OCI-LY1 (cell line): ENCODE results near the gene OTULINL.
"Not testable (repeated sequence)": the region's sequence is repeated elsewhere in the genome, so short reads cannot be mapped to it uniquely, and the experiment has no call there.

ENCODE experiments used
- H2AFZ ChIP-seq: fragments of 200-600 bp; sonication (generic), shearing (Covaris generic); 2 replicates; pipeline ENCODE4 v1.6.0; 2014; ENCODE audit warnings: antibody characterized with exemption, mild to moderate bottlenecking, low read length
- H3F3A ChIP-seq: fragments of 200-600 bp; sonication (generic), shearing (Covaris generic); 2 replicates; pipeline ENCODE4 v1.6.0; 2014; ENCODE audit warnings: mild to moderate bottlenecking, antibody characterized with exemption, low read length, moderate library complexity; ENCODE audit not compliant: insufficient read depth
- H3K27ac ChIP-seq: fragments of 200-600 bp; sonication (generic); 2 replicates; pipeline ENCODE4 v1.5.1; 2014; ENCODE audit warnings: low read length, mixed run types, mild to moderate bottlenecking, low read depth; ENCODE audit not compliant: poor library complexity, severe bottlenecking
- H3K27me3 ChIP-seq: fragments of 200-600 bp; sonication (generic); 2 replicates; pipeline ENCODE4 v1.6.0; 2014; ENCODE audit warnings: antibody characterized with exemption, mild to moderate bottlenecking, low read length, moderate library complexity; ENCODE audit not compliant: insufficient read depth
- H3K36me3 ChIP-seq: fragments of 200-600 bp; sonication (generic); 2 replicates; pipeline ENCODE4 v1.6.1; 2014; ENCODE audit warnings: mild to moderate bottlenecking, antibody characterized with exemption, low read length, moderate library complexity, mixed read lengths; ENCODE audit not compliant: insufficient read depth
- H3K4me1 ChIP-seq: fragments of 200-600 bp; sonication (generic); 2 replicates; pipeline ENCODE4 v1.5.1; 2014; ENCODE audit warnings: mild to moderate bottlenecking, low read length, moderate library complexity; ENCODE audit not compliant: insufficient read depth, severe bottlenecking
- H3K4me2 ChIP-seq: fragments of 200-600 bp; sonication (generic), shearing (Covaris generic); 2 replicates; pipeline ENCODE4 v1.6.1; 2014; ENCODE audit warnings: low read length
- H3K4me3 ChIP-seq: fragments of 200-600 bp; sonication (generic); 2 replicates; pipeline ENCODE4 v1.5.1; 2014; ENCODE audit warnings: low read length, low read depth, mild to moderate bottlenecking, mixed read lengths; ENCODE audit not compliant: poor library complexity, severe bottlenecking
- H3K79me2 ChIP-seq: fragments of 200-600 bp; shearing (Covaris generic); 2 replicates; pipeline ENCODE4 v1.6.1; 2016; ENCODE audit warnings: mixed run types, low read length, mixed read lengths; ENCODE audit not compliant: insufficient read depth
- H3K9ac ChIP-seq: fragments of 200-600 bp; sonication (generic), shearing (Covaris generic); 2 replicates; pipeline ENCODE4 v1.6.1; 2014; ENCODE audit warnings: mild to moderate bottlenecking, low read length, mixed read lengths
- H3K9me2 ChIP-seq: fragments of 200-600 bp; sonication (generic), shearing (Covaris generic); 2 replicates; pipeline ENCODE4 v1.6.1; 2014; ENCODE audit warnings: low read depth, mild to moderate bottlenecking, low read length, mixed read lengths
- H3K9me3 ChIP-seq: fragments of 200-600 bp; shearing (Covaris generic); 2 replicates; pipeline ENCODE4 v1.6.1; 2014; ENCODE audit warnings: low read length, mixed read lengths
- H4K20me1 ChIP-seq: fragments of 200-600 bp; sonication (generic), shearing (Covaris generic); 2 replicates; pipeline ENCODE4 v1.6.0; 2016; ENCODE audit warnings: mild to moderate bottlenecking, low read length; ENCODE audit not compliant: insufficient read depth
- CTCF ChIP-seq: fragments of 200-600 bp; sonication (generic), shearing (Covaris generic); IDR thresholded peaks from 2 replicates; pipeline ENCODE4 v1.5.1; 2017; ENCODE audit warnings: mild to moderate bottlenecking, antibody characterized with exemption, low read length, moderate library complexity, mixed read lengths
- EZH2 ChIP-seq: fragments of 200-600 bp; sonication (generic), shearing (Covaris generic); IDR thresholded peaks from 2 replicates; pipeline ENCODE4 v1.8.0; 2017; ENCODE audit warnings: borderline replicate concordance, mixed run types, mild to moderate bottlenecking, antibody characterized with exemption, low read length, moderate library complexity, mixed read lengths

The OTULINL gene

GRCh38 chr5:14552017-14552416 lies 29.6 kb upstream of the OTULINL start:
- H3K27me3 ChIP-seq = no peaks in the 10 kb centered on the region
- 0 out of 2 replicates have a peak, but pooled peaks cover 2% of the 10 kb centered on the region for H3K9me3 ChIP-seq
- no peak overlapping the region for H3K4me3 ChIP-seq
- H3F3A ChIP-seq = no peaks in the 10 kb centered on the region
- TF ChIP-seq EZH2 (no peak), CTCF (no peak)
- no peaks in the 10 kb centered on the region for H4K20me1 ChIP-seq
- no peaks in the 10 kb centered on the region for H3K36me3 ChIP-seq
- no peak overlapping the region for H3K9ac ChIP-seq
- no peaks in the 10 kb centered on the region for H3K79me2 ChIP-seq
- H3K4me1 ChIP-seq = no peaks in the 10 kb centered on the region
- H3K9me2 ChIP-seq = no peaks in the 10 kb centered on the region
- H2AFZ ChIP-seq = no peak overlapping the region
- H3K27ac ChIP-seq = no peak overlapping the region
- H3K4me2 ChIP-seq = no peak overlapping the region

- H3F3A ChIP-seq, H3K9me2 ChIP-seq, H3K4me3 ChIP-seq, H3K27me3 ChIP-seq, H3K36me3 ChIP-seq, H3K9ac ChIP-seq, H3K4me1 ChIP-seq, H3K4me2 ChIP-seq, H2AFZ ChIP-seq, H3K9me3 ChIP-seq, H3K27ac ChIP-seq, H4K20me1 ChIP-seq, H3K79me2 ChIP-seq: not testable (repeated sequence)
Observed at GRCh38 chr5:14554288-14554687, 27.3 kb upstream of the OTULINL start.

- H3F3A ChIP-seq = no peaks in the 10 kb centered on the region
- H3K36me3 ChIP-seq = no peaks in the 10 kb centered on the region
Observed at GRCh38 chr5:14556015-14556414, 25.6 kb upstream of the OTULINL start.

More at GRCh38 chr5:14556015-14556414, 25.6 kb upstream of the OTULINL start:
- no peaks in the 10 kb centered on the region for H3K27me3 ChIP-seq
- no peak overlapping the region for H3K27ac ChIP-seq
- H3K79me2 ChIP-seq = no peaks in the 10 kb centered on the region
- TF ChIP-seq EZH2 = no peak
- TF ChIP-seq CTCF = no peak
- no peaks in the 10 kb centered on the region for H3K9me2 ChIP-seq
- H3K9me3 ChIP-seq = 0 out of 2 replicates have a peak, but pooled peaks cover 2% of the 10 kb centered on the region
- no peak overlapping the region for H2AFZ ChIP-seq
- no peaks in the 10 kb centered on the region for H3K4me1 ChIP-seq
- H3K9ac ChIP-seq = no peak overlapping the region
- H4K20me1 ChIP-seq = no peaks in the 10 kb centered on the region
- no peak overlapping the region for H3K4me3 ChIP-seq
- no peak overlapping the region for H3K4me2 ChIP-seq
